GM21526 (cell line): ENCODE data around the gene PCDHB16.
"Not testable (repeated sequence)": the region's sequence is repeated elsewhere in the genome, so short reads cannot be mapped to it uniquely, and the experiment has no call there.

ENCODE experiments used
- ATAC-seq: cut with Tn5 transposase; IDR thresholded peaks from one replicate; pipeline ENCODE4 v1.9.1; 2021; ENCODE audit warnings: moderate library complexity; ENCODE audit not compliant: unreplicated experiment, low FRiP score

PCDHB16 gene

DNA sequence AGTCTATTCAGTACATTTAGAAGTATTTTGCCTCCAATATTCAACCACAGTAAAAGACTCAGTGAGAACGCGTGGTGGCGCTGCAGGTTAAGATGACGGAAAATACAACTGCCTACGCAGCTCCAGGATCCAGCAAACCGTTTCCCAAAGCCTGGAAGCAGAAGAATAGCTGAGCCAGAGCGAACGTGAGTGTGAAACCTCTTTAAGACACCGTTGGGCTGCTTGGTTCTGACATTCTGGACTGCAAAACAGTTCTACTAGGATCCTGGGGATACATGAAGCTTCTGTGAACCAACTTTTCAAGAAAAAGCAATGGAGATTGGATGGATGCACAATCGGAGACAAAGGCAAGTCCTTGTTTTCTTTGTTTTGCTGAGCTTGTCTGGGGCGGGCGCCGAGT, at the start of gene PCDHB16:
Gene PCDHB16 (plus strand): TSS at position 140 of the 400 bp plus-strand sequence. CDS start 173 bp downstream, at position 313.
- ATAC-seq = no peak

DNA sequence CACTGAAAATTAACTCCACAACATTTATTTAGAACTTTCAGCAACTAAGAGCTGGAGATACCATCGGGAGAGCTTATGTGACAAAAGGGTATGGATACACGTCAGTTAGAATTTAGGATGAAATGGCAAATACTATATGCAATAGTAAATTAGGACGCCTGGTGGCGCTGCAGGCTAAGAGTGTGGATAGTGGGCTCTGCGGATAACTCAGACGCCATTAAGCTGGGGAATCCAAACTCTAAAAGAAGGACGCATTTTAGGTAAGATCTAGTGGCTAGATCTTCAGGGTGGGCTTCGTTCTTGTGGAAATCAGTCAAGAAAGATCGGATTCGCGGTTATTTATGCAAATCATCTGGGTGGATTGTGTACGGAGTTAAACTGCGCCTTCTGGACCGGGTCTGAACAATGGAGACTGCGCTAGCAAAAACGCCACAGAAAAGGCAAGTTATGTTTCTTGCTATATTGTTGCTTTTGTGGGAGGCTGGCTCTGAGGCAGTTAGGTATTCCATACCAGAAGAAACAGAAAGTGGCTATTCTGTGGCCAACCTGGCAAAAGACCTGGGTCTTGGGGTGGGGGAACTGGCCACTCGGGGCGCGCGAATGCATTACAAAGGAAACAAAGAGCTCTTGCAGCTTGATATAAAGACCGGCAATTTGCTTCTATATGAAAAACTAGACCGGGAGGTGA, 47.0 kb upstream of the PCDHB16 start, which contains the start of gene PCDHB5:
Gene PCDHB5 (plus strand): TSS at position 177 of the 688 bp plus-strand sequence. CDS start 229 bp downstream, at position 406.
- no peak for ATAC-seq

DNA sequence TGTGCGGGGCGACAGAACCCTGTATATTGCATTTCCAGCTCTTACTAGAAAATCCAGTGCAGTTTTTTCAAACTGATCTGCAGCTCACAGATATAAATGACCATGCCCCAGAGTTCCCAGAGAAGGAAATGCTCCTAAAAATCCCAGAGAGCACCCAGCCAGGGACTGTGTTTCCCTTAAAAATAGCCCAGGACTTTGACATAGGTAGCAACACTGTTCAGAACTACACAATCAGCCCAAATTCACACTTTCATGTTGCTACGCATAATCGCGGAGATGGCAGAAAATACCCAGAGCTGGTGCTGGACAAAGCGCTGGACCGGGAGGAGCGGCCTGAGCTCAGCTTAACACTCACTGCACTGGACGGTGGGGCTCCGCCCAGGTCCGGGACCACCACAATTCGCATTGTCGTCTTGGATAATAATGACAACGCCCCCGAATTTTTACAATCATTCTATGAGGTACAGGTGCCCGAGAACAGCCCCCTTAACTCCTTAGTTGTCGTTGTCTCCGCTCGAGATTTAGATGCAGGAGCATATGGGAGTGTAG, 46.4 kb upstream of the PCDHB16 start:
- ATAC-seq = no peak

DNA sequence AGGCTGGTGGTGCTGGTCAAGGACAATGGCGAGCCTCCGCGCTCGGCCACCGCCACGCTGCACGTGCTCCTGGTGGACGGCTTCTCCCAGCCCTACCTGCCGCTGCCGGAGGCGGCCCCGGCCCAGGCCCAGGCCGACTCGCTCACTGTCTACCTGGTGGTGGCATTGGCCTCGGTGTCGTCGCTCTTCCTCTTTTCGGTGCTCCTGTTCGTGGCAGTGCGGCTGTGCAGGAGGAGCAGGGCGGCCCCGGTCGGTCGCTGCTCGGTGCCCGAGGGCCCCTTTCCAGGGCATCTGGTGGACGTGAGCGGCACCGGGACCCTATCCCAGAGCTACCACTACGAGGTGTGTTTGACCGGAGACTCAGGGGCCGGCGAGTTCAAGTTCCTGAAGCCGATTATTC, 44.8 kb upstream of the PCDHB16 start:
- not testable (repeated sequence) for ATAC-seq

DNA sequence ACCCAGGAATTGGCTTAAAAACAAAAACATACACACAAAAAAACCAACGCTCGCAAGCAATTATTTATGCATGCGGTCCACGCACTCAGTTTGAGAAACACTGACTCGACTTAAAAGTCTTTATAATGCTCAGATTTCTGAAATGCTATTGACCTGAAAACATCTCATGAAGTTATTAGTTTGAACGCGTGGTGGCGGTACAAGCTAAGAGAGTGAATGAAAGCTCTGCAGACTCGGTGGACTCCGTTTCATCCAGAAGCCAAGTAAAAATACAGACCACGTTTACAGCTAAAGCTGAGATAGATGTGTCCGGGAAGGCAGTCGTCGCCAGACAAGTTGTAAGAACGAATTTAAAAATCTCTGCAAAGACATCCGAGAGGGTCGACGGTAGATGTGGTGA, 32.4 kb upstream of the PCDHB16 start, which contains the start of gene PCDHB6:
Gene PCDHB6 (plus strand): TSS at position 246 of the 400 bp plus-strand sequence. CDS start 201 bp downstream, outside the sequence.
- no peak for ATAC-seq

DNA sequence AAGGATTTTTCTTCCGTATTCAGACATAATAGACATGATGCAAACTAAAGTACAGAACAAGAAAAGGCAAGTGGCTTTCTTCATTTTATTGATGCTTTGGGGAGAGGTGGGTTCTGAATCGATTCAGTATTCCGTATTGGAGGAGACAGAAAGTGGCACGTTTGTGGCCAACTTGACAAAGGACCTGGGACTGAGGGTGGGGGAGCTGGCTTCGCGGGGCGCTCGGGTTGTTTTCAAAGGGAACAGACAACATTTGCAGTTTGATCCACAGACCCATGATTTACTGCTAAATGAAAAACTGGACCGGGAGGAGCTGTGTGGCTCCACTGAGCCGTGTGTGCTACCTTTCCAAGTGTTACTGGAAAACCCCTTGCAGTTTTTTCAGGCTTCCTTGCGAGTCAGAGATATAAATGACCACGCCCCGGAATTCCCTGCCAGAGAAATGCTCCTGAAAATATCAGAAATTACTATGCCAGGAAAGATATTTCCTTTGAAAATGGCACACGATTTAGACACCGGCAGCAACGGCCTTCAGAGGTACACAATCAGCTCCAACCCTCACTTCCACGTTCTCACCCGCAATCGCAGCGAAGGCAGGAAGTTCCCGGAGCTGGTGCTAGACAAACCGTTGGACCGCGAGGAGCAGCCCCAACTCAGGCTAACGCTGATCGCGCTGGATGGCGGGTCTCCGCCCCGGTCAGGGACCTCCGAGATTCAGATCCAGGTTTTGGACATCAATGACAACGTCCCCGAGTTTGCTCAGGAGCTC, 31.8 kb upstream of the PCDHB16 start:
- ATAC-seq = no peak

DNA sequence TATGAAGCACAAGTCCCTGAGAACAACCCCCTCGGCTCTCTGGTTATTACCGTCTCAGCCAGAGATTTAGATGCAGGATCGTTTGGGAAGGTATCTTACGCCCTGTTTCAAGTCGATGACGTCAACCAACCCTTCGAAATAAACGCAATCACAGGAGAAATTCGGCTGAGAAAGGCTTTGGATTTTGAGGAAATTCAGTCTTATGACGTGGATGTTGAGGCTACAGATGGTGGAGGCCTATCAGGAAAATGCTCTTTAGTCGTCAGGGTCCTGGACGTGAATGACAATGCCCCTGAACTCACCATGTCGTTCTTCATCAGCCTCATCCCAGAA, 31.2 kb upstream of the PCDHB16 start:
- no peak for ATAC-seq

DNA sequence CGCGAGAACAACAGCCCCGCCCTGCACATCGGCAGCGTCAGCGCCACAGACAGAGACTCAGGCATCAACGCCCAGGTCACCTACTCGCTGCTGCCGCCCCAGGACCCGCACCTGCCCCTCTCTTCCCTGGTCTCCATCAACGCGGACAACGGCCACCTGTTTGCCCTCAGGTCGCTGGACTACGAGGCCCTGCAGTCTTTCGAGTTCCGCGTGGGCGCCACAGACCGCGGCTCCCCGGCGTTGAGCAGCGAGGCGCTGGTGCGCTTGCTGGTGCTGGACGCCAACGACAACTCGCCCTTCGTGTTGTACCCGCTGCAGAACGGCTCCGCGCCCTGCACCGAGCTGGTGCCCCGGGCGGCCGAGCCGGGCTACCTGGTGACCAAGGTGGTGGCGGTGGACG, 30.6 kb upstream of the PCDHB16 start:
- ATAC-seq = not testable (repeated sequence)

DNA sequence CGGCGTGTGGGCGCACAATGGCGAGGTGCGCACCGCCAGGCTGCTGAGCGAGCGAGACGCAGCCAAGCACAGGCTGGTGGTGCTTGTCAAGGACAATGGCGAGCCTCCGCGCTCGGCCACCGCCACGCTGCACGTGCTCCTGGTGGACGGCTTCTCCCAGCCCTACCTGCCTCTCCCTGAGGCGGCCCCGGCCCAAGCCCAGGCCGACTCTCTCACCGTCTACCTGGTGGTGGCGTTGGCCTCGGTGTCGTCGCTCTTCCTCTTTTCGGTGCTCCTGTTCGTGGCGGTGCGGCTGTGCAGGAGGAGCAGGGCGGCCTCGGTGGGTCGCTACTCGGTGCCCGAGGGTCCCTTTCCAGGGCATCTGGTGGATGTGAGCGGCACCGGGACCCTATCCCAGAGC, 30.1 kb upstream of the PCDHB16 start:
- not testable (repeated sequence) for ATAC-seq

DNA sequence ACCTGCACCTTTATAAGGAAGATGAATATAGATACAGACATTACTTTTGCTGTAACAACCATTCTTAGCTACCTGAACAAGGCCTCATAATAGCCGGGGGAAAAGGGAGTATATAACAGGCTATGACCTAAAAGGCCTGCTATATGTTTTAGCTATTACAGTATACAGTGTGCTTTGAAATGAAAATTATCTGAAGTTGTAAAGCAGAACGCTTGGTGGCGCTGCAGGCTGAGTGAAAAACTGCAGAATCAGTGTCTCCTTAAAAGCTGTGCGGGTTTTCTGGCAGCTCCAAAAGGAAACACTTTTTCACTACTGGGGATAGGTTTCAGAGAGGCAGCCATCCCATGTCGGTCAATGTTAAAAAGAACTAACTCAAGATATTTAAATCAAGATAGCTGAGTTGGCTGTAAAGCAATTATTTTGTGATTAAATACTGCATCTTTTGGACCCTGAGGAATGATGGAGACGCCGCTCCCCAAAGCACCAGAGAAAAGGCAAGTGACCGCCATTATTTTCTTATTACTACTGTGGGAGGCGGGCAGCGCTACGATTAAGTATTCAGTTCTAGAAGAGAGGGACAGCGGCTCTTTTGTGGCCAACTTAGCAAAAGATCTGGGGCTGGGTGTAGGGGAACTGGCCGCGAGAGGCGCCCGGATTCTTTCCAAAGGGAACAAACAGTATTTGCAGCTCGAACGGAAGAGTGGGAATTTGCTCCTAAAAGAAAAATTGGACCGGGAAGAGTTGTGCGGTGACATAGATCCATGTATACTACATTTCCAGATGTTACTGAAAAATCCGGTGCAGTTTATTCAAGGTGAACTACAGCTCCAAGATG, 26.4 kb upstream of the PCDHB16 start:
- ATAC-seq = no peak

DNA sequence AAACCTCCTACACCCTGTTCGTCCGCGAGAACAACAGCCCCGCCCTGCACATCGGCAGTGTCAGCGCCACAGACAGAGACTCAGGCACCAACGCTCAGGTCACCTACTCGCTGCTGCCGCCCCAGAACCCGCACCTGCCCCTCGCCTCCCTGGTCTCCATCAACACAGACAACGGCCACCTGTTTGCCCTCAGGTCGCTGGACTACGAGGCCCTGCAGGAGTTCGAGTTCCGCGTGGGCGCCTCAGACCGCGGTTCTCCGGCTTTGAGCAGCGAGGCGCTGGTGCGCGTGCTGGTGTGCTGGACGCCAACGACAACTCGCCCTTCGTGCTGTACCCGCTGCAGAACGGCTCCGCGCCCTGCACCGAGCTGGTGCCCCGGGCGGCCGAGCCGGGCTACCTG, 24.8 kb upstream of the PCDHB16 start:
- not testable (repeated sequence) for ATAC-seq

DNA sequence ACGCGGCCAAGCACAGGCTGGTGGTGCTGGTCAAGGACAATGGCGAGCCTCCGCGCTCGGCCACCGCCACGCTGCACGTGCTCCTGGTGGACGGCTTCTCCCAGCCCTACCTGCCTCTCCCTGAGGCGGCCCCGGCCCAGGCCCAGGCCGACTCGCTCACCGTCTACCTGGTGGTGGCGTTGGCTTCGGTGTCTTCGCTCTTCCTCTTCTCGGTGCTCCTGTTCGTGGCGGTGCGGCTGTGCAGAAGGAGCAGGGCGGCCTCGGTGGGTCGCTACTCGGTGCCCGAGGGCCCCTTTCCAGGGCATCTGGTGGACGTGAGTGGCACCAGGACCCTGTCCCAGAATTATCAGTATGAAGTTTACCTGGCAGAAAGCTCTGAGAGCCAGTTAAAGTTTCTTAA, 24.3 kb upstream of the PCDHB16 start:
- not testable (repeated sequence) for ATAC-seq

DNA sequence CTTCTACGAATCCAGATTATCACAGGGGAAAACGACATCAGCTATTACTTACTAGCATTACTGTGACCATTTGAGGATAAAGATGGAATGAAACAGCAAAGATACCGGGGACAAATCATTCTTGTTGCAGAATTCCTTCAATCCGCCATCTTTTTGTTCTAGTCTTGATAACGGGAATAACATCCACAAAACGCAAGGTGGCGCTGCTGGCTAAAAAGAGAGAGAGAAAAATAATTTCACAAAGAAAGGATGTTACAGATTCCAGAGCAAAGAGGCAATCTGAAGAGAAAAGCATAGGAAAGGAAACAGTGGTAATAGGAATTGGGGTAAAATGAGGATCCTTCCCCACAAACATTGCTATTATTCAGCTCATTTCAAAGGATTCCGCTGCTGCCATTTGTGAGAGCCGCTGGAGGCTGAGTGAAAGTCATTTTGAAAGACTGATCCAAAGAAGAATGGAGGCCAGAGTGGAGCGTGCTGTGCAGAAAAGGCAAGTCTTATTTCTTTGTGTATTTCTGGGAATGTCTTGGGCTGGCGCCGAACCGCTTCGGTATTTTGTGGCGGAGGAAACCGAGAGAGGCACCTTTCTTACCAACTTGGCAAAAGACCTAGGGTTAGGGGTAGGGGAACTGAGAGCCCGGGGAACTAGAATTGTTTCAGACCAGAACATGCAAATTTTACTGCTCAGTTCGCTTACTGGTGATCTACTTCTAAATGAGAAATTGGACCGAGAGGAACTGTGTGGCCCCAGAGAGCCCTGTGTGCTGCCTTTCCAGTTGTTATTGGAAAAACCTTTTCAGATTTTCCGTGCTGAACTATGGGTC, 9.6 kb upstream of the PCDHB16 start, which contains the start of gene PCDHB7:
Gene PCDHB7 (plus strand): TSS at position 264 of the 824 bp plus-strand sequence. CDS start 192 bp downstream, at position 456.
- ATAC-seq = no peak

DNA sequence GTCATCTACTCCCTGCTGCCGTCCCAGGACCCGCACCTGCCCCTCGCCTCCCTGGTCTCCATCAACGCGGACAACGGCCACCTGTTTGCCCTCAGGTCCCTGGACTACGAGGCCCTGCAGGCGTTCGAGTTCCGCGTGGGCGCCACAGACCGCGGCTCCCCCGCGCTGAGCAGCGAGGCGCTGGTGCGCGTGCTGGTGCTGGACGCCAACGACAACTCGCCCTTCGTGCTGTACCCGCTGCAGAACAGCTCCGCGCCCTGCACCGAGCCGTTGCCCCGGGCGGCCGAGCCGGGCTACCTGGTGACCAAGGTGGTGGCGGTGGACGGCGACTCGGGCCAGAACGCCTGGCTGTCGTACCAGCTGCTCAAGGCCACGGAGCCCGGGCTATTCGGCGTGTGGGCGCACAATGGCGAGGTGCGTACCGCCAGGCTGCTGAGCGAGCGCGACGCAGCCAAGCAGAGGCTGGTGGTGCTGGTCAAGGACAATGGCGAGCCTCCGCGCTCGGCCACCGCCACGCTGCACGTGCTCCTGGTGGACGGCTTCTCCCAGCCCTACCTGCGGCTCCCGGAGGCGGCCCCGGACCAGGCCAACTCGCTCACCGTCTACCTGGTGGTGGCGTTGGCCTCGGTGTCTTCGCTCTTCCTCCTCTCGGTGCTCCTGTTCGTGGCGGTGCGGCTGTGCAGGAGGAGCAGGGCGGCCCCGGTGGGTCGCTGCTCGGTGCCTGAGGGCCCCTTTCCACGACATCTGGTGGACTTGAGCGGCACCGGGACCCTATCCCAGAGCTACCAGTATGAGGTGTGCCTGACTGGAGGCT, 7.7 kb upstream of the PCDHB16 start:
- not testable (repeated sequence) for ATAC-seq

DNA sequence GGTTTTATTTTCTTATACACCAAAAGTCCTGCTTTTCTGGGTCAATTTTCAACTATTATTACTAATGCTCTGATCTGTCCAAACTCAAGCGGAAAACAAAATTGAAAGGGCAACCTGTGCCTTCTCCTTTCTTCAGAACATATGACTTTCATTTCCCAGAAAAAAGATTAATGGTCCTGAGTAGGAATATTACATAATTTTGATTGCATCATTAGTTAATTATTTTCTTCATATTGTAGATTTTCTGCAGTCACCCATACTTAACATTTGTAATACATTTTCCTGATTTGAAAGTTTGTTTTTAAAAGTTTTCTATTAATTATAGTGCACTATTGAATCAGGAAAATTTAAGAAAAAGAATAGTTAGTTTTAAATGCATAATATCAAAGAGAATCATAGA, 6.3 kb upstream of the PCDHB16 start:
- no peak for ATAC-seq

DNA sequence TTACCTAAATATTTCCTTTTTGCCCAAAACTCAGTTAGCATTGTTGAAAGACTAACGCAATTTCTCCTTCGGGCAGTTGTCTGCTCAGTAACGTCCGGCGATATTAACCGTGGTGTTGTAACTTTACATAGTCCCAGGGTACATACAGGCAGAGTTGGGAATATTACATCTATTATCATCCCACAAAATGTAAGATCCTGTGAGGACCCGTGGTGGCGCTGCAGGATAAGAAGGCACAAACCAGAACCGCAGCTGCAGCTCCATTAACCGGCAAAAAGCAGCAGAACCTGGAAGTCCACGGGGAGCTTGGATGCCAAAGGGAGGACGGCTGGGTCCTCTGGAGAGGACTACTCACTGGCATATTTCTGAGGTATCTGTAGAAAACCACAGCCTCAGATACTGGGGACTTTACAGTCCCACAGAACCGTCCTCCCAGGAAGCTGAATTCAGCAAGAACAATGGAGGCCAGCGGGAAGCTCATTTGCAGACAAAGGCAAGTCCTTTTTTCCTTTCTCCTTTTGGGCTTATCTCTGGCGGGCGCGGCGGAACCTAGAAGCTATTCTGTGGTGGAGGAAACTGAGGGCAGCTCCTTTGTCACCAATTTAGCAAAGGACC, 4.5 kb upstream of the PCDHB16 start, which contains the start of gene PCDHB8:
Gene PCDHB8 (plus strand): TSS at position 214 of the 615 bp plus-strand sequence. CDS start 245 bp downstream, at position 459.
- ATAC-seq = not testable (repeated sequence)

DNA sequence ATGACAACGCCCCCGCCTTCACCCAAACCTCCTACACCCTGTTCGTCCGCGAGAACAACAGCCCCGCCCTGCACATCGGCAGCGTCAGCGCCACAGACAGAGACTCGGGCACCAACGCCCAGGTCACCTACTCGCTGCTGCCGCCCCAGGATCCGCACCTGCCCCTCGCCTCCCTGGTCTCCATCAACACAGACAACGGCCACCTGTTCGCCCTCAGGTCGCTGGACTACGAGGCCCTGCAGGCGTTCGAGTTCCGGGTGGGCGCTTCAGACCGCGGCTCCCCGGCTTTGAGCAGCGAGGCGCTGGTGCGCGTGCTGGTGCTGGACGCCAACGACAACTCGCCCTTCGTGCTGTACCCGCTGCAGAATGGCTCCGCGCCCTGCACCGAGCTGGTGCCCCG, 2.8 kb upstream of the PCDHB16 start:
- ATAC-seq = not testable (repeated sequence)

DNA sequence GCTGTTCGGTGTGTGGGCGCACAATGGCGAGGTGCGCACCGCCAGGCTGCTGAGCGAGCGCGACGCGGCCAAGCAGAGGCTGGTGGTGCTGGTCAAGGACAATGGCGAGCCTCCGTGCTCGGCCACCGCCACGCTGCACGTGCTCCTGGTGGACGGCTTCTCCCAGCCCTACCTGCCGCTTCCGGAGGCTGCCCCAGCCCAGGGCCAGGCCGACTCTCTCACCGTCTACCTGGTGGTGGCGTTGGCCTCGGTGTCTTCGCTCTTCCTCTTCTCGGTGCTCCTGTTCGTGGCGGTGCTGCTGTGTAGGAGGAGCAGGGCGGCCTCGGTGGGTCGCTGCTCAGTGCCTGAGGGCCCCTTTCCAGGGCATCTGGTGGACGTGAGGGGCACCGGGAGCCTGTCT, 2.3 kb upstream of the PCDHB16 start:
- not testable (repeated sequence) for ATAC-seq
